ENCODE measurements around the gene SRGAP3.

The SRGAP3 gene

GRCh38 chr3:8992854-8993253 lies 256.6 kb downstream of the SRGAP3 start:
- no peak for DNase-seq (ENCODE audit: low read depth in 3 of 3, low spot score in 1 of 3)

- DNase-seq (ENCODE audit: low read depth in 3 of 3, low spot score in 1 of 3): no peak
Measured at GRCh38 chr3:8992199-8992598, 257.2 kb downstream of the SRGAP3 start.

- no peak for DNase-seq (ENCODE audit: low read depth in 3 of 3, low spot score in 1 of 3)
Measured at GRCh38 chr3:8990266-8991215, 258.9 kb downstream of the SRGAP3 start.

- no peak for DNase-seq (ENCODE audit: low read depth in 3 of 3, low spot score in 1 of 3)
Measured at GRCh38 chr3:8988791-8989558, 260.5 kb downstream of the SRGAP3 start.

- no peak for DNase-seq (ENCODE audit: low read depth in 3 of 3, low spot score in 1 of 3)
Measured at GRCh38 chr3:8988384-8988655, 261.1 kb downstream of the SRGAP3 start.

- DNase-seq (ENCODE audit: low read depth in 3 of 3, low spot score in 1 of 3): peak in 1 of 3 donors; percentile 46
Measured at GRCh38 chr3:8987645-8988383, 261.6 kb downstream of the SRGAP3 start.

- DNase-seq (ENCODE audit: low read depth in 3 of 3, low spot score in 1 of 3): no peak
Measured at GRCh38 chr3:8987226-8987625, 262.2 kb downstream of the SRGAP3 start.

GRCh38 chr3:8986741-8987140 lies 262.7 kb downstream of the SRGAP3 start:
- DNase-seq (ENCODE audit: low read depth in 3 of 3, low spot score in 1 of 3): no peak

GRCh38 chr3:8985876-8986275 lies 263.6 kb downstream of the SRGAP3 start:
- no peak for DNase-seq (ENCODE audit: low read depth in 3 of 3, low spot score in 1 of 3)

- DNase-seq (ENCODE audit: low read depth in 3 of 3, low spot score in 1 of 3): no peak
Measured at GRCh38 chr3:8985411-8985831, 264.0 kb downstream of the SRGAP3 start.

- DNase-seq (ENCODE audit: low read depth in 3 of 3, low spot score in 1 of 3): no peak
Measured at GRCh38 chr3:8984526-8984925, 264.9 kb downstream of the SRGAP3 start.

GRCh38 chr3:8984081-8984480 lies 265.4 kb downstream of the SRGAP3 start:
- no peak for DNase-seq (ENCODE audit: low read depth in 3 of 3, low spot score in 1 of 3)

GRCh38 chr3:8983591-8983990 lies 265.9 kb downstream of the SRGAP3 start:
- no peak for DNase-seq (ENCODE audit: low read depth in 3 of 3, low spot score in 1 of 3)

- no peak for DNase-seq (ENCODE audit: low read depth in 3 of 3, low spot score in 1 of 3)
Measured at GRCh38 chr3:8983026-8983425, 266.4 kb downstream of the SRGAP3 start.

- no peak for DNase-seq (ENCODE audit: low read depth in 3 of 3, low spot score in 1 of 3)
Measured at GRCh38 chr3:8982509-8982908, 266.9 kb downstream of the SRGAP3 start.

GRCh38 chr3:8981700-8982099 lies 267.7 kb downstream of the SRGAP3 start:
- no peak for DNase-seq (ENCODE audit: low read depth in 3 of 3, low spot score in 1 of 3)

GRCh38 chr3:8981296-8981695 lies 268.1 kb downstream of the SRGAP3 start:
- DNase-seq (ENCODE audit: low read depth in 3 of 3, low spot score in 1 of 3): no peak

- DNase-seq (ENCODE audit: low read depth in 3 of 3, low spot score in 1 of 3): no peak
Measured at GRCh38 chr3:8980756-8981257, 268.6 kb downstream of the SRGAP3 start.

GRCh38 chr3:8979262-8979661 lies 270.2 kb downstream of the SRGAP3 start:
- no peak for DNase-seq (ENCODE audit: low read depth in 3 of 3, low spot score in 1 of 3)

GRCh38 chr3:8978551-8978950 lies 270.9 kb downstream of the SRGAP3 start:
- DNase-seq (ENCODE audit: low read depth in 3 of 3, low spot score in 1 of 3): no peak

- DNase-seq (ENCODE audit: low read depth in 3 of 3, low spot score in 1 of 3): no peak
Measured at GRCh38 chr3:8976540-8977182, 272.8 kb downstream of the SRGAP3 start.

All from stimulated activated CD4-positive, alpha-beta T cell treated with anti-CD3 and anti-CD28 coated beads, TNF-alpha, amount 100 ng/mL, for 1 hour (primary cell).